Tongue (tissue), 2 donors: Measurements from ENCODE around the gene TNFRSF14. TPM values are rescaled to one million over a fixed set of nuclear protein-coding genes. Genes with fewer than 3 reads are reported as not detected.

ENCODE experiments used
- DNase-seq: peaks from one replicate; pipeline ENCODE4 v3.0.0-alpha.2; 2015
- total RNA-seq: library from RNA; depleted of rRNA; stranded (reverse); fragments of >200 nt; gene quantifications from one replicate; pipeline ENCODE4 v1.2.3, GENCODE V29; 2014

Gene TNFRSF14
- total RNA-seq, result 17.6 TPM

- DNase-seq, result peak; percentile 60
Observed at GRCh38 chr1:2556277-2556677, at the start of gene TNFRSF14. TSS of gene TNFRSF14 (plus strand) at chr1:2556371. CDS start at chr1:2556665, 294 bp downstream.

GRCh38 chr1:2506901-2507565 is 49.1 kb upstream of the TNFRSF14 start:
- no peak for DNase-seq

- DNase-seq, result no peak
Observed at GRCh38 chr1:2507744-2508155, 48.4 kb upstream of the TNFRSF14 start.

- DNase-seq, result no peak
Observed at GRCh38 chr1:2508180-2508579, 48.0 kb upstream of the TNFRSF14 start.

GRCh38 chr1:2508751-2509150 is 47.4 kb upstream of the TNFRSF14 start:
- DNase-seq, result no peak

GRCh38 chr1:2509589-2509988 is 46.6 kb upstream of the TNFRSF14 start:
- no peak for DNase-seq

- DNase-seq, result no peak
Observed at GRCh38 chr1:2510366-2511155, 45.6 kb upstream of the TNFRSF14 start.

GRCh38 chr1:2512862-2513421 is 43.2 kb upstream of the TNFRSF14 start:
- no peak for DNase-seq

GRCh38 chr1:2513939-2514652 is 42.1 kb upstream of the TNFRSF14 start:
- no peak for DNase-seq

GRCh38 chr1:2514863-2515762 is 41.1 kb upstream of the TNFRSF14 start:
- no peak for DNase-seq

- no peak for DNase-seq
Observed at GRCh38 chr1:2515763-2516080, 40.4 kb upstream of the TNFRSF14 start.

GRCh38 chr1:2516124-2516523 is 40.0 kb upstream of the TNFRSF14 start:
- DNase-seq, result no peak

- DNase-seq, result no peak
Observed at GRCh38 chr1:2516946-2517345, 39.2 kb upstream of the TNFRSF14 start.

- DNase-seq, result no peak
Observed at GRCh38 chr1:2517966-2518365, 38.2 kb upstream of the TNFRSF14 start.

- no peak for DNase-seq
Observed at GRCh38 chr1:2518528-2518927, 37.6 kb upstream of the TNFRSF14 start.

GRCh38 chr1:2519029-2519685 is 37.0 kb upstream of the TNFRSF14 start:
- DNase-seq, result no peak

- no peak for DNase-seq
Observed at GRCh38 chr1:2519729-2520128, 36.4 kb upstream of the TNFRSF14 start.

GRCh38 chr1:2520206-2520605 is 36.0 kb upstream of the TNFRSF14 start:
- DNase-seq, result no peak

GRCh38 chr1:2520806-2521205 is 35.4 kb upstream of the TNFRSF14 start:
- no peak for DNase-seq

- no peak for DNase-seq
Observed at GRCh38 chr1:2522230-2522629, 33.9 kb upstream of the TNFRSF14 start.

GRCh38 chr1:2523191-2523890 is 32.8 kb upstream of the TNFRSF14 start:
- DNase-seq, result no peak
